HEK293 (cell line): Measurements from ENCODE around the gene KLRG1.

Experiments
- SALL2 ChIP-seq: fragments of 450-650 bp; formaldehyde crosslinking; IDR thresholded peaks from 2 replicates; pipeline ENCODE4 v1.5.0; 2017; ENCODE audit warnings: missing biosample characterization, mild to moderate bottlenecking, missing genetic modification characterization, borderline replicate concordance
- SCRT1 ChIP-seq: fragments of 450-650 bp; formaldehyde crosslinking; IDR thresholded peaks from 2 replicates; pipeline ENCODE4 v1.5.1; 2016; ENCODE audit warnings: missing biosample characterization, missing genetic modification characterization, borderline replicate concordance
- SETDB1 ChIP-seq: IDR thresholded peaks from one replicate; pipeline ENCODE4 v1.6.1; 2017; ENCODE audit warnings: mild to moderate bottlenecking, low read length, moderate library complexity, mixed read lengths; ENCODE audit not compliant: insufficient read length
- TRIM28 ChIP-seq: IDR thresholded peaks from 2 replicates; pipeline ENCODE4 v1.6.1; 2011; ENCODE audit warnings: low read length, control low read depth, borderline replicate concordance
- ZBTB8A ChIP-seq: fragments of 450-650 bp; formaldehyde crosslinking; IDR thresholded peaks from 2 replicates; pipeline ENCODE4 v1.5.1; 2016; ENCODE audit warnings: missing biosample characterization, missing genetic modification characterization
- ZNF112 ChIP-seq: fragments of 450-650 bp; formaldehyde crosslinking; IDR thresholded peaks from 2 replicates; pipeline ENCODE4 v1.5.0; 2017; ENCODE audit warnings: missing biosample characterization, missing genetic modification characterization
- ZNF169 ChIP-seq: fragments of 450-650 bp; formaldehyde crosslinking; IDR thresholded peaks from 2 replicates; pipeline ENCODE4 v1.5.1; 2016; ENCODE audit warnings: missing biosample characterization, missing genetic modification characterization
- ZNF174 ChIP-seq: fragments of 450-650 bp; formaldehyde crosslinking; IDR thresholded peaks from 2 replicates; pipeline ENCODE4 v1.5.0; 2017; ENCODE audit warnings: missing biosample characterization, mild to moderate bottlenecking, missing genetic modification characterization
- ZNF211 ChIP-seq: fragments of 450-650 bp; formaldehyde crosslinking; IDR thresholded peaks from 2 replicates; pipeline ENCODE4 v1.5.1; 2016; ENCODE audit warnings: low read depth, missing biosample characterization, missing genetic modification characterization
- ZNF335 ChIP-seq: fragments of 450-650 bp; formaldehyde crosslinking; conservative IDR thresholded peaks from 2 replicates; pipeline ENCODE4 v1.5.1; 2016; ENCODE audit warnings: missing biosample characterization, missing genetic modification characterization
- ZNF596 ChIP-seq: fragments of 450-650 bp; IDR thresholded peaks from 2 replicates; pipeline ENCODE4 v1.5.0; 2018; ENCODE audit warnings: missing biosample characterization, mild to moderate bottlenecking, missing genetic modification characterization, moderate library complexity
- ZNF623 ChIP-seq: fragments of 450-650 bp; formaldehyde crosslinking; IDR thresholded peaks from 2 replicates; pipeline ENCODE4 v1.5.1; 2016; ENCODE audit warnings: missing biosample characterization, missing genetic modification characterization
- ZNF624 ChIP-seq: fragments of 450-650 bp; formaldehyde crosslinking; IDR thresholded peaks from 2 replicates; pipeline ENCODE4 v1.5.1; 2017; ENCODE audit warnings: missing biosample characterization, missing genetic modification characterization
- ZNF629 ChIP-seq: fragments of 450-650 bp; formaldehyde crosslinking; IDR thresholded peaks from 2 replicates; pipeline ENCODE4 v1.5.1; 2017; ENCODE audit warnings: missing biosample characterization, missing genetic modification characterization
- ZNF654 ChIP-seq: fragments of 450-650 bp; formaldehyde crosslinking; IDR thresholded peaks from 2 replicates; pipeline ENCODE4 v1.5.1; 2016; ENCODE audit warnings: low read depth, missing biosample characterization, missing genetic modification characterization
- ZNF677 ChIP-seq: fragments of 450-650 bp; IDR thresholded peaks from 2 replicates; pipeline ENCODE4 v1.5.0; 2018; ENCODE audit warnings: missing biosample characterization, mild to moderate bottlenecking, missing genetic modification characterization, moderate library complexity
- TF ChIP-seq, protein P1 (sequence below): fragments of 450-650 bp; formaldehyde crosslinking; IDR thresholded peaks from 2 replicates; pipeline ENCODE4; 2016; ENCODE audit warnings: missing biosample characterization, missing genetic modification characterization
- TF ChIP-seq, protein P2 (sequence below): fragments of 450-650 bp; formaldehyde crosslinking; IDR thresholded peaks from 2 replicates; pipeline ENCODE4 v1.5.1; 2016; ENCODE audit warnings: missing biosample characterization, missing genetic modification characterization
- TF ChIP-seq, protein P3 (sequence below): fragments of 450-650 bp; formaldehyde crosslinking; IDR thresholded peaks from 2 replicates; pipeline ENCODE4 v1.5.1; 2016; ENCODE audit warnings: missing biosample characterization, missing genetic modification characterization
- TF ChIP-seq, protein P4 (sequence below): fragments of 450-650 bp; formaldehyde crosslinking; IDR thresholded peaks from 2 replicates; pipeline ENCODE4 v1.5.1; 2016; ENCODE audit warnings: missing biosample characterization, missing genetic modification characterization
- TF ChIP-seq, protein P5 (sequence below): fragments of 450-650 bp; formaldehyde crosslinking; IDR thresholded peaks from 2 replicates; pipeline ENCODE4 v1.5.1; 2016; ENCODE audit warnings: missing biosample characterization, missing genetic modification characterization
- TF ChIP-seq, protein P6 (sequence below): fragments of 450-650 bp; formaldehyde crosslinking; IDR thresholded peaks from 2 replicates; pipeline ENCODE4 v1.5.1; 2016; ENCODE audit warnings: missing biosample characterization, missing genetic modification characterization
- TF ChIP-seq, protein P7 (sequence below): fragments of 450-650 bp; formaldehyde crosslinking; IDR thresholded peaks from 2 replicates; pipeline ENCODE4 v1.5.1; 2016; ENCODE audit warnings: missing biosample characterization, missing genetic modification characterization
- TF ChIP-seq, protein P8 (sequence below): fragments of 450-650 bp; formaldehyde crosslinking; IDR thresholded peaks from 2 replicates; pipeline ENCODE4 v1.5.1; 2016; ENCODE audit warnings: missing biosample characterization, missing genetic modification characterization

Gene KLRG1

DNA sequence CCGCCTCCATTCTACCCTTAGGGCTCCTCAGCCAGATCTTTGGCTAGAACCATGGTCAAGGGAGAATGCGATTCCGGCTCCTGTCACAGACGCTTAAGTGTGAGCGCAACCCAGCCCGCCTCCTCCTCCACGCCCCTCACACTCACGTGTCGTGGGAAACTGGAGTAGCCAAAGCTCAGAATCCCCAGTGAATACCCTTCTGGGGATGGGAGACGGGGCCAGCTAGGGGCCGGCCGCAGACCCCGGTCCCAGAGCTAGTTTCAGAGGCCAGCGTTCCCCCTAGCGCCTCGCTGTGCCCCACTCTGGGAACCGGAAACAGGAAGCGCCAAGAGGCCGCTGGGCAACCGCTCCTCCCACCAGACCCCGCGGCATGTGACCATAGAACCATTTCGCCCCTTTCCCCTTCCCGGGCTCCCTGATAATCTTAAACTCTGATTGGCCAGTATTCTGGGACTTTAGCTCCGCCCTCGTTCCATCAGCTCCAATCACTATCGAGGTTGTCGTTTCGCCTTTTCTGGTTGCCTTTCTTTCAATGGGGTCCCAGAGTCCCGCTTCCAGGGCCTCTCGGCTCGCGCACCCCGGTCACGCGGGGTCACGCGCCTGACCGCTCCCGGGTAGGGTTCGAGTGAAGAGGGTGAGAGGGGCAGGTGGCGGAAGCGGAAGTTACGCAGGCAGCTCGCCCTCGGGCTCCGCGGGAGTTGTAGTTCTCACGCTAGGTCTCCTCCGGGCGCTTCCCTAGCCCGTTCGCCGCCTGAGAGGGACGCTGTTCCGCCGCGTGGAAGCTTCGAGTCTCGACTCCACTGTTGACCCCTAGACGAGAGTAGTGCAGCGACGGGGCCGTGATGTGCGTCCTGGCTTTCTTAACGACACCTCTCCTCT is 39.8 kb upstream of the KLRG1 start, which contains the start of gene M6PR (continued):
- TF ChIP-seq SETDB1 (peak; percentile 25), ZNF169 (tag by site-specific recombination) (no peak), ZNF174 (tag by site-specific recombination) (no peak), ZNF112 (tag by site-specific recombination) (no peak), SALL2 (tag by site-specific recombination) (no peak), ZNF624 (tag by site-specific recombination) (no peak), ZNF654 (tag by site-specific recombination) (peak; percentile 17), ZNF596 (tag by site-specific recombination) (no peak), ZNF335 (peak; percentile 91), ZNF629 (tag by site-specific recombination) (no peak), ZNF211 (tag by site-specific recombination) (no peak), SCRT1 (tag by site-specific recombination) (no peak), ZNF677 (no peak), ZBTB8A (tag by site-specific recombination) (peak; percentile 83), ZNF623 (tag by site-specific recombination) (no peak), TRIM28 (peak; percentile 11; the same call in 1 of the 2 replicates)
- TF ChIP-seq, protein P1, sequence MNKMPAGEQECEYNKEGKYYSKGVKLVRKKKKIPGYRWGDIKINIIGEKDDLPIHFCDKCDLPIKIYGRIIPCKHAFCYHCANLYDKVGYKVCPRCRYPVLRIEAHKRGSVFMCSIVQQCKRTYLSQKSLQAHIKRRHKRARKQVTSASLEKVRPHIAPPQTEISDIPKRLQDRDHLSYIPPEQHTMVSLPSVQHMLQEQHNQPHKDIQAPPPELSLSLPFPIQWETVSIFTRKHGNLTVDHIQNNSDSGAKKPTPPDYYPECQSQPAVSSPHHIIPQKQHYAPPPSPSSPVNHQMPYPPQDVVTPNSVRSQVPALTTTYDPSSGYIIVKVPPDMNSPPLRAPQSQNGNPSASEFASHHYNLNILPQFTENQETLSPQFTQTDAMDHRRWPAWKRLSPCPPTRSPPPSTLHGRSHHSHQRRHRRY (tag by site-specific recombination) = no peak
- TF ChIP-seq, protein P2, sequence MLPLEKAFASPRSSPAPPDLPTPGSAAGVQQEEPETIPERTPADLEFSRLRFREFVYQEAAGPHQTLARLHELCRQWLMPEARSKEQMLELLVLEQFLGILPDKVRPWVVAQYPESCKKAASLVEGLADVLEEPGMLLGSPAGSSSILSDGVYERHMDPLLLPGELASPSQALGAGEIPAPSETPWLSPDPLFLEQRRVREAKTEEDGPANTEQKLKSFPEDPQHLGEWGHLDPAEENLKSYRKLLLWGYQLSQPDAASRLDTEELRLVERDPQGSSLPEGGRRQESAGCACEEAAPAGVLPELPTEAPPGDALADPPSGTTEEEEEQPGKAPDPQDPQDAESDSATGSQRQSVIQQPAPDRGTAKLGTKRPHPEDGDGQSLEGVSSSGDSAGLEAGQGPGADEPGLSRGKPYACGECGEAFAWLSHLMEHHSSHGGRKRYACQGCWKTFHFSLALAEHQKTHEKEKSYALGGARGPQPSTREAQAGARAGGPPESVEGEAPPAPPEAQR (tag by site-specific recombination) = no peak
- TF ChIP-seq, protein P3, sequence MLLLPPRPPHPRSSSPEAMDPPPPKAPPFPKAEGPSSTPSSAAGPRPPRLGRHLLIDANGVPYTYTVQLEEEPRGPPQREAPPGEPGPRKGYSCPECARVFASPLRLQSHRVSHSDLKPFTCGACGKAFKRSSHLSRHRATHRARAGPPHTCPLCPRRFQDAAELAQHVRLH (tag by site-specific recombination) = no peak
- TF ChIP-seq, protein P4, sequence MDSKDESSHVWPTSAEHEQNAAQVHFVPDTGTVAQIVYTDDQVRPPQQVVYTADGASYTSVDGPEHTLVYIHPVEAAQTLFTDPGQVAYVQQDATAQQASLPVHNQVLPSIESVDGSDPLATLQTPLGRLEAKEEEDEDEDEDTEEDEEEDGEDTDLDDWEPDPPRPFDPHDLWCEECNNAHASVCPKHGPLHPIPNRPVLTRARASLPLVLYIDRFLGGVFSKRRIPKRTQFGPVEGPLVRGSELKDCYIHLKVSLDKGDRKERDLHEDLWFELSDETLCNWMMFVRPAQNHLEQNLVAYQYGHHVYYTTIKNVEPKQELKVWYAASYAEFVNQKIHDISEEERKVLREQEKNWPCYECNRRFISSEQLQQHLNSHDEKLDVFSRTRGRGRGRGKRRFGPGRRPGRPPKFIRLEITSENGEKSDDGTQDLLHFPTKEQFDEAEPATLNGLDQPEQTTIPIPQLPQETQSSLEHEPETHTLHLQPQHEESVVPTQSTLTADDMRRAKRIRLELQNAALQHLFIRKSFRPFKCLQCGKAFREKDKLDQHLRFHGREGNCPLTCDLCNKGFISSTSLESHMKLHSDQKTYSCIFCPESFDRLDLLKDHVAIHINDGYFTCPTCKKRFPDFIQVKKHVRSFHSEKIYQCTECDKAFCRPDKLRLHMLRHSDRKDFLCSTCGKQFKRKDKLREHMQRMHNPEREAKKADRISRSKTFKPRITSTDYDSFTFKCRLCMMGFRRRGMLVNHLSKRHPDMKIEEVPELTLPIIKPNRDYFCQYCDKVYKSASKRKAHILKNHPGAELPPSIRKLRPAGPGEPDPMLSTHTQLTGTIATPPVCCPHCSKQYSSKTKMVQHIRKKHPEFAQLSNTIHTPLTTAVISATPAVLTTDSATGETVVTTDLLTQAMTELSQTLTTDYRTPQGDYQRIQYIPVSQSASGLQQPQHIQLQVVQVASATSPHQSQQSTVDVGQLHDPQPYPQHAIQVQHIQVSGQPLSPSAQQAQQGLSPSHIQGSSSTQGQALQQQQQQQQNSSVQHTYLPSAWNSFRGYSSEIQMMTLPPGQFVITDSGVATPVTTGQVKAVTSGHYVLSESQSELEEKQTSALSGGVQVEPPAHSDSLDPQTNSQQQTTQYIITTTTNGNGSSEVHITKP (tag by site-specific recombination) = peak; percentile 63
- TF ChIP-seq, protein P5, sequence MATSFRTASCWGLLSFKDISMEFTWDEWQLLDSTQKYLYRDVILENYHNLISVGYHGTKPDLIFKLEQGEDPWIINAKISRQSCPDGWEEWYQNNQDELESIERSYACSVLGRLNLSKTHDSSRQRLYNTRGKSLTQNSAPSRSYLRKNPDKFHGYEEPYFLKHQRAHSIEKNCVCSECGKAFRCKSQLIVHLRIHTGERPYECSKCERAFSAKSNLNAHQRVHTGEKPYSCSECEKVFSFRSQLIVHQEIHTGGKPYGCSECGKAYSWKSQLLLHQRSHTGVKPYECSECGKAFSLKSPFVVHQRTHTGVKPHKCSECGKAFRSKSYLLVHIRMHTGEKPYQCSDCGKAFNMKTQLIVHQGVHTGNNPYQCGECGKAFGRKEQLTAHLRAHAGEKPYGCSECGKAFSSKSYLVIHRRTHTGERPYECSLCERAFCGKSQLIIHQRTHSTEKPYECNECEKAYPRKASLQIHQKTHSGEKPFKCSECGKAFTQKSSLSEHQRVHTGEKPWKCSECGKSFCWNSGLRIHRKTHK (tag by site-specific recombination) = no peak
- TF ChIP-seq, protein P6, sequence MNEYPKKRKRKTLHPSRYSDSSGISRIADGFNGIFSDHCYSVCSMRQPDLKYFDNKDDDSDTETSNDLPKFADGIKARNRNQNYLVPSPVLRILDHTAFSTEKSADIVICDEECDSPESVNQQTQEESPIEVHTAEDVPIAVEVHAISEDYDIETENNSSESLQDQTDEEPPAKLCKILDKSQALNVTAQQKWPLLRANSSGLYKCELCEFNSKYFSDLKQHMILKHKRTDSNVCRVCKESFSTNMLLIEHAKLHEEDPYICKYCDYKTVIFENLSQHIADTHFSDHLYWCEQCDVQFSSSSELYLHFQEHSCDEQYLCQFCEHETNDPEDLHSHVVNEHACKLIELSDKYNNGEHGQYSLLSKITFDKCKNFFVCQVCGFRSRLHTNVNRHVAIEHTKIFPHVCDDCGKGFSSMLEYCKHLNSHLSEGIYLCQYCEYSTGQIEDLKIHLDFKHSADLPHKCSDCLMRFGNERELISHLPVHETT (tag by site-specific recombination) = peak; percentile 15; the same call in 1 of the 2 replicates
- TF ChIP-seq, protein P7, sequence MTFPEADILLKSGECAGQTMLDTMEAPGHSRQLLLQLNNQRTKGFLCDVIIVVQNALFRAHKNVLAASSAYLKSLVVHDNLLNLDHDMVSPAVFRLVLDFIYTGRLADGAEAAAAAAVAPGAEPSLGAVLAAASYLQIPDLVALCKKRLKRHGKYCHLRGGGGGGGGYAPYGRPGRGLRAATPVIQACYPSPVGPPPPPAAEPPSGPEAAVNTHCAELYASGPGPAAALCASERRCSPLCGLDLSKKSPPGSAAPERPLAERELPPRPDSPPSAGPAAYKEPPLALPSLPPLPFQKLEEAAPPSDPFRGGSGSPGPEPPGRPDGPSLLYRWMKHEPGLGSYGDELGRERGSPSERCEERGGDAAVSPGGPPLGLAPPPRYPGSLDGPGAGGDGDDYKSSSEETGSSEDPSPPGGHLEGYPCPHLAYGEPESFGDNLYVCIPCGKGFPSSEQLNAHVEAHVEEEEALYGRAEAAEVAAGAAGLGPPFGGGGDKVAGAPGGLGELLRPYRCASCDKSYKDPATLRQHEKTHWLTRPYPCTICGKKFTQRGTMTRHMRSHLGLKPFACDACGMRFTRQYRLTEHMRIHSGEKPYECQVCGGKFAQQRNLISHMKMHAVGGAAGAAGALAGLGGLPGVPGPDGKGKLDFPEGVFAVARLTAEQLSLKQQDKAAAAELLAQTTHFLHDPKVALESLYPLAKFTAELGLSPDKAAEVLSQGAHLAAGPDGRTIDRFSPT (tag by site-specific recombination) = peak; percentile 80
- TF ChIP-seq, protein P8, sequence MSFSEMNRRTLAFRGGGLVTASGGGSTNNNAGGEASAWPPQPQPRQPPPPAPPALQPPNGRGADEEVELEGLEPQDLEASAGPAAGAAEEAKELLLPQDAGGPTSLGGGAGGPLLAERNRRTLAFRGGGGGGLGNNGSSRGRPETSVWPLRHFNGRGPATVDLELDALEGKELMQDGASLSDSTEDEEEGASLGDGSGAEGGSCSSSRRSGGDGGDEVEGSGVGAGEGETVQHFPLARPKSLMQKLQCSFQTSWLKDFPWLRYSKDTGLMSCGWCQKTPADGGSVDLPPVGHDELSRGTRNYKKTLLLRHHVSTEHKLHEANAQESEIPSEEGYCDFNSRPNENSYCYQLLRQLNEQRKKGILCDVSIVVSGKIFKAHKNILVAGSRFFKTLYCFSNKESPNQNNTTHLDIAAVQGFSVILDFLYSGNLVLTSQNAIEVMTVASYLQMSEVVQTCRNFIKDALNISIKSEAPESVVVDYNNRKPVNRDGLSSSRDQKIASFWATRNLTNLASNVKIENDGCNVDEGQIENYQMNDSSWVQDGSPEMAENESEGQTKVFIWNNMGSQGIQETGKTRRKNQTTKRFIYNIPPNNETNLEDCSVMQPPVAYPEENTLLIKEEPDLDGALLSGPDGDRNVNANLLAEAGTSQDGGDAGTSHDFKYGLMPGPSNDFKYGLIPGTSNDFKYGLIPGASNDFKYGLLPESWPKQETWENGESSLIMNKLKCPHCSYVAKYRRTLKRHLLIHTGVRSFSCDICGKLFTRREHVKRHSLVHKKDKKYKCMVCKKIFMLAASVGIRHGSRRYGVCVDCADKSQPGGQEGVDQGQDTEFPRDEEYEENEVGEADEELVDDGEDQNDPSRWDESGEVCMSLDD (tag by site-specific recombination) = peak; percentile 99
